Measurements from ENCODE around the gene GPR42. TPM values are rescaled to one million over a fixed set of nuclear protein-coding genes. Genes with fewer than 3 reads are reported as not detected.
A peak's percentile ranks its signal among the peaks of the same experiment; 100 is the strongest.

The GPR42 gene
- total RNA-seq, 6 experiments from 2014 or later, result not detected

DNA sequence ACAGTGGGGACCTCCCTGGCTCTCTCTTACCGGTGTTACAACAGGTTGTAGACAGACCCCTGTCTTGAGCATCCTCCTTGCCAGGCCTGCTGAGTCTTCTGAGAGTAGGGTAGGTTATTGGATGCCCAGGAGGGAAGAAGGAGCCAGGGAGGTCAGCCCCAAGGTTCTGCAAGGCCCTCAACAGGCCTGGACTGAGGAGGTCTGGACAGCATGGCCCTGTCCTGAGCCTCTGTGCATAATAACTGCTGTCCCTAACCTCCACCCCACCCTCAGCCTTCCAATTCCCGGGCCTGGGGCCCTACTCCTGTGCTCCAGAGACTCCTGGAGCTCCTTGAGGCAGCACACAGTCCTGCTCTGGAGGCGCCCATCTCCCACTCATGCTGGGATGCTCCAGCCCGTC is 41.5 kb upstream of the GPR42 start:
- 60% methylated on average over 1 of the region's 4 CpGs for WGBS (ENCODE audit: insufficient coverage, low coverage, low lambda C conversion rate, missing lambda C conversion rate)
- TF ChIP-seq, protein P1, sequence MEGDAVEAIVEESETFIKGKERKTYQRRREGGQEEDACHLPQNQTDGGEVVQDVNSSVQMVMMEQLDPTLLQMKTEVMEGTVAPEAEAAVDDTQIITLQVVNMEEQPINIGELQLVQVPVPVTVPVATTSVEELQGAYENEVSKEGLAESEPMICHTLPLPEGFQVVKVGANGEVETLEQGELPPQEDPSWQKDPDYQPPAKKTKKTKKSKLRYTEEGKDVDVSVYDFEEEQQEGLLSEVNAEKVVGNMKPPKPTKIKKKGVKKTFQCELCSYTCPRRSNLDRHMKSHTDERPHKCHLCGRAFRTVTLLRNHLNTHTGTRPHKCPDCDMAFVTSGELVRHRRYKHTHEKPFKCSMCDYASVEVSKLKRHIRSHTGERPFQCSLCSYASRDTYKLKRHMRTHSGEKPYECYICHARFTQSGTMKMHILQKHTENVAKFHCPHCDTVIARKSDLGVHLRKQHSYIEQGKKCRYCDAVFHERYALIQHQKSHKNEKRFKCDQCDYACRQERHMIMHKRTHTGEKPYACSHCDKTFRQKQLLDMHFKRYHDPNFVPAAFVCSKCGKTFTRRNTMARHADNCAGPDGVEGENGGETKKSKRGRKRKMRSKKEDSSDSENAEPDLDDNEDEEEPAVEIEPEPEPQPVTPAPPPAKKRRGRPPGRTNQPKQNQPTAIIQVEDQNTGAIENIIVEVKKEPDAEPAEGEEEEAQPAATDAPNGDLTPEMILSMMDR (IDR thresholded peaks at IDR 0.05), result no peak
- no peak for TF ChIP-seq POLR2A (IDR thresholded peaks at IDR 0.05)
- DNase-seq (no peak), ATAC-seq (peak in 1 of 4 donors; percentile 26)
- no peak overlapping the region for H3K27ac ChIP-seq
- H3K36me3 ChIP-seq, result no peaks in the 10 kb centered on the region
- H3K4me3 ChIP-seq, result no peak overlapping the region
- no peaks in the 10 kb centered on the region for H3K4me1 ChIP-seq
- no peaks in the 10 kb centered on the region for H3K9me3 ChIP-seq
- intact Hi-C loops (cut with DNase I), result no loop called here
- H3K27me3 ChIP-seq, result no peaks in the 10 kb centered on the region

DNA sequence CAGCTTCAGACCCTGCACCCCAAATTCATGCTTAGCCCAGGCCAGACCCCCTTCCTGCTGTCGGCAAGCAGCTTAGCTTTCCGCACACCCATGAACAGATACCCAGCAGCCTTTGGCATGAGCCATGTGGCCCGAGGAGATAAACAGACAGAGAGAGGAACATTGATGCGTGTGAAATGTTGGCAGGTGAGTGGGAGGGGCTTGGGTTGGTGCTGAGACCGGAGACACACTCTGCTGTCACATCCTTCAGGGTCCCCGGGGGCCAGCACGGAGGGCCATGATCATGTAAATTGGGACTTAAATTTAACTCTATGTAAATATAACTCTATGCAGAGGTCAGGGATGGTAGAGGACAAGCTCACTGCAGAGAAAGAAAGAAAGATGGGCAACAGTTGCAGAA is 40.4 kb upstream of the GPR42 start:
- H3K27me3 ChIP-seq, result no peaks in the 10 kb centered on the region
- H3K4me3 ChIP-seq, result no peak overlapping the region

DNA sequence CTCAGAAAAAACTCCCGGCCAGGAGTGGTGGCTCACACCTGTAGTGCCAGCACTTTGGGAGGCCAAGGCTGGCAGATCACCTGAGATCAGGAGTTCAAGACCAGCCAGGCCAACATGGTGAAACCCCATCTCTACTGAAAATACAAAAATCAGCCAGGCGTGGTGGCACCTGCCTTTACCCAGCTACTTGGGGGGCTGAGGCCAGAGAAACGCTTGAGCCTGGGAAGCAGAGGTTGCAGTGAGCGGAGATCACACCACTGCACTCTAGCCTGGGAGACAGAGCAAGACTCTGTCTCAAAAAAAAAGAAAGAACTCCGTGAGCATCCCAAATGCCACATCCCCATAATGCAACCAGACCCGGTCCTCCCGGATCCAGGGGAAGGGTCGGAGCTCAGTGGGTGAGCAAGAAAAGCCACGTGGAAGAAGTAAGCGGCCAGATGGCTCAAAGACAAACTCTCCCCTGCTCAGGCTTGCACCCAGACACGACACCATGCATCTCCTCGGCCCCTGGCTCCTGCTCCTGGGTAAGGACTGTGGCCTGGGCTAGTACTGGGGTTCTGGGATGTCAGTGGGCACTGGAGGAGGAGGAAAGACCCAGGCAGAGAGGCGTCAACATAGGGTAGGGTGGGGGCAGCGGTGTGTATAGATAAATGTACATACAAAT is 39.2 kb upstream of the GPR42 start:
- DNase-seq (no peak), ATAC-seq (no peak)
- Histone ChIP-seq H3K36me3 (no peaks in the 10 kb centered on the region), H3K4me3 (no peak overlapping the region), H3K27me3 (no peaks in the 10 kb centered on the region), H3K4me1 (no peaks in the 10 kb centered on the region), H3K27ac (no peak overlapping the region), H3K9me3 (no peaks in the 10 kb centered on the region)
- intact Hi-C loops (cut with DNase I), result no loop called here
- WGBS (ENCODE audit: insufficient coverage, low coverage, low lambda C conversion rate, missing lambda C conversion rate), result 81% methylated on average over 8 of the region's 14 CpGs
- TF ChIP-seq POLR2A (IDR thresholded peaks at IDR 0.05), result no peak
- TF ChIP-seq, protein P1 (IDR thresholded peaks at IDR 0.05), result no peak

More for the DNA sequence above, 40.4 kb upstream of the GPR42 start:
- Histone ChIP-seq H3K4me1 (no peaks in the 10 kb centered on the region), H3K9me3 (no peaks in the 10 kb centered on the region), H3K27ac (no peak overlapping the region), H3K36me3 (no peaks in the 10 kb centered on the region)
- WGBS (ENCODE audit: insufficient coverage, low coverage, low lambda C conversion rate, missing lambda C conversion rate), result 78% methylated on average over 7 of the region's 7 CpGs
- DNase-seq, result no peak
- intact Hi-C loops (cut with DNase I), result no loop called here
- no peak for TF ChIP-seq POLR2A (IDR thresholded peaks at IDR 0.05)
- TF ChIP-seq, protein P1 (IDR thresholded peaks at IDR 0.05), result no peak
- ATAC-seq, result no peak

DNA sequence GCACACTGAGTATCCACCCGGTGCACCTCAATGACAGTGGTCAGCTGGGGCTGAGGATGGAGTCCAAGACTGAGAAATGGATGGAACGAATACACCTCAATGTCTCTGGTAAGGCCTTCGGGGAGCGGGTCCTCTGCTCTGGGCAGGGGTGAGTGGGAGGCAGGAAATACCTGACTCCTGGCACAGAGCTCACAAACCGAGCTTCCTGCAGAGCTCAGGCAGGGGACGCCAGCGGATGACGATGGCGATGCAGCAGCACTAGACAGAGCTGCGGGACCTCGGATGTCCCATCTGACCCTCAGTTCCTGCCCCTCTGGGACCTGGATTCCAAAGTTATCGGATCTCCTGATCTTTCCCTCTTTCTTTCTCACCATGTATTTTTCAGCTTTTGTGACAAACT is 38.1 kb upstream of the GPR42 start:
- 44% methylated on average over 2 of the region's 12 CpGs for WGBS (ENCODE audit: insufficient coverage, low coverage, low lambda C conversion rate, missing lambda C conversion rate)
- Histone ChIP-seq H3K4me3 (no peak overlapping the region), H3K27ac (no peak overlapping the region), H3K36me3 (no peaks in the 10 kb centered on the region), H3K9me3 (no peaks in the 10 kb centered on the region), H3K4me1 (no peaks in the 10 kb centered on the region), H3K27me3 (no peaks in the 10 kb centered on the region)
- intact Hi-C loops (cut with DNase I), result no loop called here
- TF ChIP-seq POLR2A (IDR thresholded peaks at IDR 0.05), result no peak
- TF ChIP-seq, protein P1 (IDR thresholded peaks at IDR 0.05), result no peak
- DNase-seq (no peak), ATAC-seq (no peak)
